ENCODE measurements around the gene MED29.
A peak's percentile ranks its signal among the peaks of the same experiment; 100 is the strongest.

MED29 gene

DNA sequence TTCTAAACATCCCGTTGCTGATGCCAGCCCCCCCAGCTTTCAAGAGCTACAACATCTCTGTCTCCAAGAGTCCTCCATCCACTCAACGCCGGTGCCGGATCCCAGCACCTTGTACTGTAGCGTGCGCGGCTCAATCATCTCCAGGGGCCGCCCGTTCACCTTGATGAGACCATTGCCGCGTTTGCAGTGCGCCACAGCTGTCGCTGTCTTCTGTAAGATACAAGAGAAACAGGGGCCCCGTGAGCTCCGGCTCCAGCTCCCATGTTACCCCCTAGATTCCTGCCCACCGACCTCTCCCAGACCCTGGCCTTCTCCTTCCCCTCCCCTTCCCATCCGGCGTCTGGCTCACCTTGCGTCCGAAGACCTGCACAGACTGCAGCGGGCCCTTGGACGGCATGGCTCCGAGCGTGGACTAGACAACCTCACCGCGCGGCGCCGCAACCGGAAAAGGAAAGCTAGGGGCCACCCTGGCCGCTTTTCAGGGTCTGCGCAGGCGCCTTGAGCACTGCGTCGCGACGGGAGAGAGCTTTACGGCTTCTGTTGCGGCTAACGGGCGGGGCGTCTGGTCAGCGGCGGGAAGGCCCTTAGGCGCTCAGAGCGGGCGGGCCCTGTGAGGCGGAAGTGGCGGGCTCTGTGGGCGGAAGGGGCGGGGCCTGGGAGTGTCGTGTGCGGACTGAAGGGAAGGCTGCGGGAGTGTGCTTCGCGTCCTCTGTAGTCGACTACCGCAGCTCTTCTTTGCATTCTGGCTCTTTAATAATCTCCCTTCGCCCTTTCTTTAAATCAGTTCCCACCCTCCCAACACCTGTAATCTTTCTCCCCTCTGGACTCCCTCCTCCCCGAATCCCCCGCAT lies 44.5 kb downstream of the MED29 start, which contains the start of gene RPS16:
Gene RPS16 (minus strand): TSS at position 451 of the 851 bp plus-strand sequence. CDS start 54 bp downstream, at position 397.
- peaks cover 16% of the 10 kb centered on the region for H3K36me3 ChIP-seq (ENCODE audit: control insufficient read depth, insufficient read depth, low read length)
- peak within 1 kb of the TSS; percentile 92 for H3K27ac ChIP-seq (ENCODE audit: low read depth, low read length)
- H3K27me3 ChIP-seq (ENCODE audit: control insufficient read depth, insufficient read depth, low read length): no peaks in the 10 kb centered on the region

GRCh38 chr19:39436350-39436716 lies 45.2 kb downstream of the MED29 start:
- Histone ChIP-seq H3K4me3 (ENCODE audit: low read length) (peak overlapping the region; percentile 69), H3K4me1 (ENCODE audit: control insufficient read depth, insufficient read depth, low read length) (peaks cover 15% of the 10 kb centered on the region), H3K27ac (ENCODE audit: low read depth, low read length) (peak overlapping the region; percentile 92), H3K9ac (ENCODE audit: low read length) (peak overlapping the region; percentile 57), H3K36me3 (ENCODE audit: control insufficient read depth, insufficient read depth, low read length) (peaks cover 16% of the 10 kb centered on the region), H3K27me3 (ENCODE audit: control insufficient read depth, insufficient read depth, low read length) (no peaks in the 10 kb centered on the region)

More for the DNA sequence above, 44.5 kb downstream of the MED29 start, which contains the start of gene RPS16:
- H3K4me3 ChIP-seq (ENCODE audit: low read length): peak within 1 kb of the TSS; percentile 95
- peaks cover 15% of the 10 kb centered on the region for H3K4me1 ChIP-seq (ENCODE audit: control insufficient read depth, insufficient read depth, low read length)
- peak within 1 kb of the TSS; percentile 93 for H3K9ac ChIP-seq (ENCODE audit: low read length)

DNA sequence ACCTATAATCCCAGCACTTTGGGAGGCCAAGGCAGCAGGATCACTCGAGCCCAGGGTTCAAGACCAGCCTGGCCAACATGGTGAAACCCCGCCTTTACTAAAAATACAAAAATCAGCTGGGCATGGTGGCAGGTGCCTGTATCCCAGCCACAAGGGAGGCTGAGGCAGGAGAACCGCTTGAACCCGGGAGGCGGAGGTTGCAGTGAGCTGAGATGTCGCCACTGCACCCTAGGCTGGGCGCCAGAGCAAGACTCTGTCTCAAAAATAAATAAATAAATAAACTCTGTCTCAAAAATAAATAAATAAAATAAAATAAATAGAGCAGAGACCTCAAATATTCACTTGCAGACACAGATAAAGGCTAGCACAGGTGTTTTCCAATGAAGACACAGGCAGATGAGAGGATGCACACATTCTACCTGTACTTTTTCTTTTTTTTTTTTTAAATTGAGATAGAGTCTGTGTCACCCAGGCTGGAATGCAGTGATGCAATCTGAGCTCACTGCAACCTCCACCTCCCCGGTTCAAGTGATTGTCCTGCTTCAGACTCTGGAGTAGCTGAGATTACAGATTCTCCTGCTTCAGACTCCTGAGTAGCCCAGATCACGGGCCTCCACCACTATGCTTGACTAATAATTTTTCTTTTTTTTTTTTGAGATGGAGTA lies 47.2 kb downstream of the MED29 start:
- Histone ChIP-seq H3K27me3 (ENCODE audit: control insufficient read depth, insufficient read depth, low read length) (no peaks in the 10 kb centered on the region), H3K36me3 (ENCODE audit: control insufficient read depth, insufficient read depth, low read length) (peaks cover 4% of the 10 kb centered on the region), H3K27ac (ENCODE audit: low read depth, low read length) (no peak overlapping the region), H3K4me1 (ENCODE audit: control insufficient read depth, insufficient read depth, low read length) (peaks cover 15% of the 10 kb centered on the region), H3K9ac (ENCODE audit: low read length) (no peak overlapping the region), H3K4me3 (ENCODE audit: low read length) (no peak overlapping the region)

- H3K27ac ChIP-seq (ENCODE audit: low read depth, low read length): peak overlapping the region; percentile 97
- no peaks in the 10 kb centered on the region for H3K4me1 ChIP-seq (ENCODE audit: control insufficient read depth, insufficient read depth, low read length)
- H3K9ac ChIP-seq (ENCODE audit: low read length): peak overlapping the region; percentile 90
- peak overlapping the region; percentile 99 for H3K4me3 ChIP-seq (ENCODE audit: low read length)
- no peaks in the 10 kb centered on the region for H3K36me3 ChIP-seq (ENCODE audit: control insufficient read depth, insufficient read depth, low read length)
- H3K27me3 ChIP-seq (ENCODE audit: control insufficient read depth, insufficient read depth, low read length): no peaks in the 10 kb centered on the region
Measured at GRCh38 chr19:39444598-39445195, 53.5 kb downstream of the MED29 start.

- H3K4me3 ChIP-seq (ENCODE audit: low read length): peak within 1 kb of the TSS; percentile 99
- peak within 1 kb of the TSS; percentile 98 for H3K9ac ChIP-seq (ENCODE audit: low read length)
- H3K4me1 ChIP-seq (ENCODE audit: control insufficient read depth, insufficient read depth, low read length): no peaks in the 10 kb centered on the region
- H3K27me3 ChIP-seq (ENCODE audit: control insufficient read depth, insufficient read depth, low read length): no peaks in the 10 kb centered on the region
- H3K27ac ChIP-seq (ENCODE audit: low read depth, low read length): peak within 1 kb of the TSS; percentile 97
- no peaks in the 10 kb centered on the region for H3K36me3 ChIP-seq (ENCODE audit: control insufficient read depth, insufficient read depth, low read length)
Measured at GRCh38 chr19:39445196-39446111, 54.3 kb downstream of the MED29 start, which contains the start of gene SUPT5H. Gene SUPT5H (plus strand): TSS chr19:39445582. CDS start chr19:39445891, 309 bp downstream.

DNA sequence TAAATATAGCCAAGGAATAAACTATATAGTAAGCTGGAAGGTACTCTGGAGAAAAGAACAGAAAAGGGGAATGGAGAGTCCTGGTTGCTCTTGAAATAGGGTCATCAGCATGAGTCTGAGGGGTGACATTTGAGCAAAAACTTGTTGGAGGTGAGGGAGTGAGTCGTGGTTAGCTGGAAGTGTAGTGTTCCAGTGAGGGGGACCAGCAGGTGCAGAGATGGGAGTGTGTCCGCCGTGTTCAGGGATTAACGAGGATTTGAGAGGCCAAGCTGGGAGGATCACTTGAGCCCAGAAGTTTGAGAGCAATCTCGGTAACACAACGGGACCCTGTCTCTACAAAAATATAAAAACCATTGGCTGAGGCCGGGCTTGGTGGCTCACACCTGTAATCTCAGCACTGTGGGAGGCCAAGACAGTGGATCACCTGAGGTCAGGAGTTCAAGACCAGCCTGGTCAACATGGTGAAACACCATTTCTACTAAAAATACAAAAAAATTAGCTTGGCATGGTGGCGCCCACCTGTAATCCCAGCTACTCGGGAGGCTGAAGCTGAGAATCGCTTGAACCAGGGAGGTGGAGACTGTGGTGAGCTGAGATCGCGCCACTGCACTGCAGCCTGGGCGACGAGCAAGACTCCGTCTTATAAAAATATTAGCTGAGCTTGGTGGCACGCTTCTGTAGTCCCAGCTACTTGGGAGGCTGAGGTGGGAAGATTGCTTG lies 55.3 kb downstream of the MED29 start:
- peak overlapping the region; percentile 99 for H3K4me3 ChIP-seq (ENCODE audit: low read length)
- H3K36me3 ChIP-seq (ENCODE audit: control insufficient read depth, insufficient read depth, low read length): no peaks in the 10 kb centered on the region
- H3K4me1 ChIP-seq (ENCODE audit: control insufficient read depth, insufficient read depth, low read length): no peaks in the 10 kb centered on the region
- no peaks in the 10 kb centered on the region for H3K27me3 ChIP-seq (ENCODE audit: control insufficient read depth, insufficient read depth, low read length)
- peak overlapping the region; percentile 98 for H3K9ac ChIP-seq (ENCODE audit: low read length)
- H3K27ac ChIP-seq (ENCODE audit: low read depth, low read length): no peak overlapping the region

DNA sequence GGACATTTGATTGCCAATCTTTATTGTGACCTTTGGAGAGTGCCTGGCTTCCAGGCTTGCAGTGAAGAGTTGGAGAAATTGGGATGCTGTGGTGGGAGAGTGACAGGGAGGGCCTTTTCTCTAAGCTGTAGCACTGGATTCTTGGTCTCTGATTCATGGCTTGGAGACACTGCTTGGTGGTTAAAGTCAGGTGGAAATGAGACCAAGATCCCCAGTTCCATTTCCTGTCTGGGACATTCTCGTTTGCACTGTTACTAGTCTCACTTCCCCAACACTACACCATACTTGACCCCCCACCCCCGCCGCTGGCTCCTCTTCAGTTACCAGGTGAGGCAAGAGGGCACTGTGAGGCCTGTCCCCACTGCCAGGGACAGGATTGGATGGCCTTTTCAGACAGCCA lies 57.1 kb downstream of the MED29 start:
- Histone ChIP-seq H3K36me3 (ENCODE audit: control insufficient read depth, insufficient read depth, low read length) (peaks cover 3% of the 10 kb centered on the region), H3K27me3 (ENCODE audit: control insufficient read depth, insufficient read depth, low read length) (no peaks in the 10 kb centered on the region), H3K27ac (ENCODE audit: low read depth, low read length) (no peak overlapping the region), H3K4me1 (ENCODE audit: control insufficient read depth, insufficient read depth, low read length) (no peaks in the 10 kb centered on the region), H3K4me3 (ENCODE audit: low read length) (no peak overlapping the region), H3K9ac (ENCODE audit: low read length) (no peak overlapping the region)

- H3K27ac ChIP-seq (ENCODE audit: low read depth, low read length): no peak overlapping the region
- no peak overlapping the region for H3K4me3 ChIP-seq (ENCODE audit: low read length)
- peaks cover 4% of the 10 kb centered on the region for H3K36me3 ChIP-seq (ENCODE audit: control insufficient read depth, insufficient read depth, low read length)
- H3K4me1 ChIP-seq (ENCODE audit: control insufficient read depth, insufficient read depth, low read length): no peaks in the 10 kb centered on the region
- no peaks in the 10 kb centered on the region for H3K27me3 ChIP-seq (ENCODE audit: control insufficient read depth, insufficient read depth, low read length)
- no peak overlapping the region for H3K9ac ChIP-seq (ENCODE audit: low read length)
Measured at GRCh38 chr19:39449116-39449797, 58.1 kb downstream of the MED29 start.
